ENCODE results near the gene DNAH17.

Gene DNAH17

DNA sequence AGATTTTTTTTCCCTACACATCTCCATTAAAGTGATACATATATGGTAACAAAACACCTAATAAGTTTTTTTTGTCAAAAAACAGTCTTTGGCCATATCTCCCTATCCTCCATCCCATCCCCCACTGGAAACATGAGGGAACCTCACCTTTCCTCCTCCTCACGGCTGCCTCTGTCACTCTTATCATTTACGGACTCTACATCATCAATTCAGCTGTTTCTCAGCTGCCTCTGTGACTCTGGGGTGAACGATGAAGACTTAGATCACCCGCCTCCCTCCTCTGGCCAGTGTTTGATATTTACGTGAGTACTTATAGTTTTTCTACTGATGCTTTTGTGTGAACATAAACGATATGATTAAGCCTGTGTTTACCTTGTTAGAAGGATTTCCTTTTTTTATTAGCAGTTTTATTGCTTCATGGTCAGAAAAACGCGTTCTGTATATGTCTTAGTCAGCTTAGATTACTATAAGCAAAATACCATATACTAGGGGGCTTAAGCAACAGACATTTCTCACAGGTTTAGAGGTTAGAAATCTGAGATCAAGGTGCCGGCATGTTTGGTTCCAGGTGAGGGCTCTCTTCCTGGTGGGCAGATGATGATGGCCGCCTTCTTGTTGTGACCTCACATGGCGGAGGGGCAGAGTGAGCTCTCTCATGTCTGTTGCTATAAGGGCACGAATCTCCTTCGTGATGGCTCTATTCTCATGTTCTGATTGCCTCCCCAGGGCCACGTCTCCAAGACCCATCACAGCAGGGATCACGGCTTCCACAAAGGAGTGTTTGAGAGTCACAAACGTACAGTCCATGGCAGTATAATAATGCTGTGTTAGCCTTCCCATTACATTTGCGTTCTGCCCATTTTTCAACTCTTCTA is 32.1 kb downstream of the DNAH17 start:
- no peak for DNase-seq

DNA sequence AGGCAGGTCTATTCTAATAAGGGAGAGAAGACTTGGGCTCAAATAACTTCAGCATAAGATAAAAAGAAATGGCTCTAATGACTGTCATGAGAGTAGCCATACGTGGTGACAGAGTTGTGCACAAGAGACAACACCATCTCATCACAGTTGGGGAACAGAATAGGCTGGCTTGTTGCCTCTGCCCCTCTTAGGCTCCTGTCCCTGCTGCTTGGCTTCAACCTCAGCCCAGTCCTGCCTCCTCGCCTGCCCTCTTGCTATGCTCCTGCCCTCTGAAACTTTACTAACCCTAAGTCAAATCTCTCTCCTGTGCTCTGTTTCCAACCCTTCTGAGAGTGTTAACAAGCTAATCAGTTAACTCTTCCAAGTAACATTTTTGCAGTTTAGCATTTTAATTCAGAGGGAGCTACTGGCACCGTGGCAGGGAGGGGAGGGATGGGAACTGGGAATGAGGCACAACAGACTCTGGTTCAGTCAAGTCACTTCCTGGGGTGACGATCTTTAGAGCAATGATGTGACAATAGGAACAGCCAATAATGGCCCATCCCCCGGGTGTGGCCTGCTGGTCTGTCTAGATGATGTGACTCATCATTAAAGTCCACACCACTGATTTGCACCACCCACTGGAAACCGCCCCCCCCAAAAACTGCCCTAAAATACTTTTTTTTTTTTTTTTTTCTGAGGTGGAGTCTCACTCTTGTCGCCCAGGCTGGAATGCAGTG is 35.5 kb downstream of the DNAH17 start:
- no peak for DNase-seq

DNA sequence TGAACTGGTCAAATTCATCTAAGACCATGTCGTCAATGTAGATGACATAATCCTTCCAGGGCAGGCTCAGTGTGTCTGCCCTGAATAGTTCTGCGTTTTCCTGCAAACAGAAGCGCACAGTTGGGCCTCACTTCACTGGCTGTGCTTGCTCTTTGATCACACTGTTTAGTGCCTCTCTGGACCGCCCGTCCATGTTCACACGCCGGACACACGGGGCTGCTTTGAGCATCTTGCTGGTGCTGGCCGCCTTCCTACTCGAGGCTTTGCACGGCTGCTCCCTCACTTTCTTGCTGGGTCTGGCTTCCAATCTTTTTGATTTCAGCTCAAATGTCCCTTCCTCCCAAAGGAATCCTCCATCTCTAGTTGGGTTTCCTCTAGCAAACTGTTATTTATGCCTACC is 37.4 kb downstream of the DNAH17 start:
- DNase-seq, result no peak

DNA sequence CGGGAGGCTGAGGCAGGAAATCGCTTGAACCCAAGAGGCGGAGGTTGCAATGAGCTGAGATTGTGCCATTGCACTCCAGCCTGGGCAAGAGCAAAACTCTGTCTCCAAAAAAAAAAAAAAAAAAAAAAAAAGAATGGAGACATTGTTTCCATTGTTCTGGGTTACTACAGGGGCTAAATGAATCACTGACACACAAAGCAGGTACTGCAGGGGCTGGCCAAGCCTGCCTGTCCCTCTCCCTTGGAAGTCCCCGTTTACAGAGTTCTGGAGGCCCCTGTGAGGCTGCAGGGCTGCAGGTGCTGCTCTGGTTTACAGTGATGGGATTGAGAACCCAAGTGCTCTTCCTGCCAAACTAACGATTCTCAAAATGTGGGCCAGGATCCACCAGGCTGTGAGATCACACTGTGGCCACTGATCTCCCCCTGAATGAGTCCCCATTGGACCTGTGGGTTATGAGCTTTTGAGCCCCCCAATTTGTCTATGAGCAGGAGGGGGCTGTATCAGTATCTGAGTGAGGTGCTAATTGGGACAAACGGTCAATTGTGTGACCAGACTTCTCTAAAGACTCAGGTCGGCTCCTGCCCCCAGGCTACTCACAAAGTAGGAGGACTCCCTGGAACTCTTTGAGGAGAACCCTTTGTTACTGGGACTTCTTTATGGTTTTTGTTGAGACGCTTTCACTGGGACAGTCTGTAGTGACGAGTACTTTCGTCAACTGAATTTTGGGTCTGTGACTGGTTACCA is 39.0 kb downstream of the DNAH17 start:
- no peak for DNase-seq

DNA sequence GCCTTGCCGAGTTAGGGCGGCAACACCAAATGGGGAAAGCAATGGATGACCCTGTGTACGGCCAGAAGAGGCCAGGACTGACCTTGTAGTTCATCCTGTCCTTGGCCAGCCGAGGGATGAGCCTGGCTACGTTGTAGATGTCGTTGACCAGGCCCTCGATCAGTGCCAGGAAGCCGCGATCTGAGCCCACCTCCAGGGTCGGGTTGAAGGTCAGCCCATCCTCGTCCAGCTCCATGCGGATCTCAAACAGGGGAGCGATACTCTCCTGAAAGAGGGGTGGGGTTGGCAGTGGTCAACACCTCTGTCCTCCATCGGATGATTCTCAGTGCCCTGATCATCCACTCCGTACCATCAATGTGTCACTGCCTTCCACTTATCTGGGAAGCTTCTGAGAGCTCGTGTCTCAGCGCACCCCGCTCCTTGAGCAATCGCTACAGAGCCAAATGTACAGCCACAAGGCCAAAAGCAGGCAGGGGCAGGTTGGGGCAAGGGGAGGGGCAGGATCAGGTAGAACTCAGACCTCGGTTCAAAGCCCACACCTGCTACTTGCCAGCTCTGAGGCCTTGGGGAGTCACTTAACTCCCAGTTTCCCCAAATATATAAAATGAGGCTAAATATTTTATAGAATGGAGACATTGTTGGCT is 39.9 kb downstream of the DNAH17 start:
- DNase-seq, result no peak

DNA sequence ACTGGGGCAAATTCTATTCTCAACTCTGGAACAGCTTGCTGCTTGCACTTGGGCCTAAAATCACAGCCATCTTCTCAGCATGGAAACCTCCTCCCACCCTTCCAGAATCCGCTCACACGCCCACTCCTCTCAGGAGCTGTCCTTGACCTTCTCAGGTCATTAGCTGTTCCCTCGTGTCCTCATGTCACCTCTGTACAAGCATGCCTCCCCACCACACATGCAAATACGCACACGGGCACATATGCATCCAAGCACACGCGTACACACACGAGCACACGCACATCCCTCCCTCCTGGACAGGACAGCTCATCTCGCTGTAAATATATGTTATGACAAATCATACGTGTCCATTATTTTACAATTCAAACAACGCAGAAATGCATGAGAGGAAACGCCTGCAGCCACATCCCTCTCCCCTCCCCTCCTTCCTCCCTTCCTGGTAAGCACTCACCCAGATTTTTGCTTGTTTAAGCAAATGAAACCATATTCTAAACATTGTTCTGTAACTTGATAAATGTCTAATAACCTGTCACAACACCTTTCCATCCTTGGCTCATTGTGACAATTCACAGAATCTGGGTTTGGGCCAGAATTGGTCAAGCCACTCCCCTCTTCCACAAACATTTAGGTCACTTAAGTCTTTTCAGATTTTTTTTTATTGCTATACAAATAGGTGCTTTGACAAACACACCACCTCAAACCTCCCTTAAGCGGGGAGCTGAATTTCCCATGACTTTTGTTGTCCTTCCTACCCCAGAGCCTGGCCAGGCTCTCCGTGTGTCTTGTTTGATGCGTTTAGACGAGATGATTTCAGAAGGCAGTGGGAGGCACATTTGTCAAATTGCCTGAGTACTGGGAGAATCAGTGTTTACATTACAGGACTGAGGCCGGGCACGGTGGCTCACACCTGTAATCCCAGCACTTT is 41.7 kb downstream of the DNAH17 start:
- peak; percentile 8 for DNase-seq

DNA sequence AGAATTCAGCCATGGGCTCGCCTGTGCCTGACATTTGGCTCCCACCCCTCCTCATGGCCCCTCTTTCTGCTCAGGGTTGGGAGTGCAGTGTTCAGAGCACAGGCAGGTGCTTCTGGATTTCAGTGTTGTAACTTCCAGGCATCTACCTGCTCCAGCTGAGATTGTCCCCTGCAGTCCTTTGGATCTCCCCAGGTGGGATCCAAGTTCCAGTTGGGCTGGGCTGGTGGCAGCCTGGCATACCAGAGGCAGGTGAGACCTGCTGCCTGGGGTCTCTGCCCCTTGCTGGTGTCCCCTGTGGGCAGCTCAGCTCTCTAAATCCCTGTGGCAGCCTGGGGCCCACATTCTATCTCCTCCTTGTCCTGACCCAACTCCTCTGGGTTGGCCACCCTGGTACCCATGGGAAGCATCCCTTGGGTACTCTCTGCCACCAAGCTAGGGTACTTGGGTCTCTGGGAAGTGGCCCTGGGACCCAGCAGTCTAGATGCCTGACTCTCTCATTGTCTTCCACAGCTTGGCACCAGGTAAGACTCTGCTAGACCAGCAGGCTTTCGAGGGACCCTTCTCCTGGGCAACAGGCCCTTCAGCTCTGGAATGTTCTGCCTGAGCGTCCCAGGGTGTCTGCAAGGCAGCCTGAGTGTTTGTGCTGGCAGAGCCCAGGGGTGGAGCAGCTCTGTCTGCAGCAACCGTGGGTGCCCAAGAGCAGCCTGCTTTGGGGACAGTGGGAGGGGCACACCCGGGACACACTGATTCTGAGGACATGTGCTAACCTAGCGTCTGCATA is 42.5 kb downstream of the DNAH17 start:
- DNase-seq, result peak; percentile 9

DNA sequence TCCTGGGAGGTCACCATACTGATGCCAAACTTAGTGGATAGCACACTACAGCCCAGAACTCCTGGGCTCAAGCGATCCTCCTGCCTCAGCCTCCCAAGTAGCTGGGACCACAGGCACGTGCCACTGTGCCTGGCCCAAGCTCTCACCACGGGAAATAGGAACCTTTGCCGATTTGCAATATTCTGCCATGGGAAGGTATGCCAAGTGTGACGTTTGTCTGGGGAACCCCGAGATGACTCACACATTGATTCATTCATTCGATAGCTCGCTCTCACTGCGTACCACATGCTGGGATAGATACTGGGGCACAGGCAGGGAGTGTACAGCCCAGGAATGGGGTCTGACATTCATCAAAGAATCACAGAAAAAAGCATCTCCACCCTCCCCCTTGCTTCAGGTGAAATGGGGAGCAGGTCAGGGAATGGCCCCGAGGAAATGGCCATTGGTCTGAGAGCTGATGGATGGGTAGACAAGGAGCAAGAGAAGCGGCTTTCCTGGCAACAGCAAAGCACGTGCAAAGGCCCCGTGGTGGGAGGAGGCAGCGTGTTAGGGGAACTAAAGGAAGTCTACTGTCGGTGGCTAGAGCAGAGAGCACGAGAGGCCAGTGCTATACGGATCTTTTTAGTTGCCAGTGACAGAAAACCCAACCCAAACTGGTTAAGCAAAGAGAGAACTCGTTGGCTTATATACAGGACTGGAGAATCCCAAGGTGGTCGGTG is 44.1 kb downstream of the DNAH17 start:
- DNase-seq, result no peak

DNA sequence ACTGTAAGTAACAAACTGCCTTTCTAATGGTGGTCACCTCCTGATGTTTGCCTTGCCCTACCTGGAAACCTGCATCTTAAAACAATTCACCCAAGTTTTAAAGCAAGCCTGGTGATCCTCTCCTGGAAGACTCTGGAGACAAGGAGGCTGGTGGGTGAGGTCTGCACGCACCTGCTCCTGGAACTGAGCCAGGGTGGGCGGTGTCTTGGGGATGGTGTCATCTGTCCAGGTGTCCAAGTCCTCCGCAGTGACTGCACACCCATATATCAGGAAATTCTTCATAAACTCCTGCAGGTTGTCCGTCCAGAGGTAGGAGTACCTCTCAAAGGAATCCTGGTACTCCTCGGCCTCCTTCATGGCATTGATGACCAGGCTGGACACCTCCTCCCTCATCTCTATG is 44.9 kb downstream of the DNAH17 start:
- DNase-seq, result no peak

DNA sequence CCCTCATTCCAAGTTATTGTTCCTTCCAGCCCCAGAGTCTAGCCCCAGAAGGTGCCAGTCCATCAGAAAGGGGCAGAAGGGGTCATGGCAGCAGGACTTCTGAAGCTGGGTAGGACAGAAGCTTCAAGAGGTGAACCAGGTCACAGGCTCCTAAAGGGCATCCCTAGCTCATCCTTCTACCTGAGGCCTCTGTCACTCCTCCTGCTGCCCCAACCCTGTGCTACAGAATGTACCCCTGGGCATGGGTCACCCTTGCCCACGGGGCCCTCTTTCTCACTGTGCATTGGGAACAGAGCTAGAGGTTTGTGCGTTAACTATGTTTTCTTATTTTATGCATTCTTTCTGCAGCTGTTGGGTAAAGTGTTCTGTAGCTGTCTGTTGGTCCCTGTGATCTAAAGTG is 46.5 kb downstream of the DNAH17 start:
- DNase-seq, result no peak

DNA sequence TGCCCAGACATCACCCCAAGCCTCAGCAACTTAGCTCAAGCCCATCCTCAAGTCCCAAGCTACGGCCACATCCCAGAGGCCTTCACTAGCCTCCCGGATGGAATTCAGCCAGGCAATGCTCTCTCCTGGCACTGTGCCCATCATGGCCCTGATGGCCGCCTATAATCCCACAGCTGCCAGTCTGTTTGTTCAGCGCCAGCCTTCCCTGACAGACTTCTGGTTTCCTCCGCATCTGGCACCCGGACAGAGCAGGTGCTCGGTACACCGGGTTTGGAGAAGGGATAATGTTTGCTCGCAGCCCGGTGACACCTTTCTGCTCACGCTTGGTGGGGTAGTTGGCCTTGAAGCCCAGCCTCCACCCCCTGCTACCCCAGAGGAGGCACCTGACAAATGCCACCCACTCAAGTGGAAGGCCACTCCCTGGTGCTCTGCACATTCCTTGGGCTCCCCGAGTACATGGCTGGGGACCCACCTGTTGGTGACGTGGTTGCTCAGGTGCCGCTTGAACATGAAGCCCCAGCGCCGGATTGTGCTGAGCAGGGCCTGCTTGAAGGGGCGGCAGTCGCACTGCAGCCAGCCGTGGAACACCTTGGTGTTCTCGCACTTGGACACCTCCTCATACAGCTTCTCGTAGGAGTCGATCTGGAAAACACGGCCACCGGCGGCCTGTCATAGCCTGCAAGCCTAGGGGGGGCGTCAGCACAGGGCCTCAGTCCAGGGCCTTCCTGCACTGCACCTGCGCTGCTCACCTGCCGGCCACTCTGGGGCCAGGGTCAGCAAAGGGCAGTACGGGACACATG is 47.1 kb downstream of the DNAH17 start:
- no peak for DNase-seq

DNA sequence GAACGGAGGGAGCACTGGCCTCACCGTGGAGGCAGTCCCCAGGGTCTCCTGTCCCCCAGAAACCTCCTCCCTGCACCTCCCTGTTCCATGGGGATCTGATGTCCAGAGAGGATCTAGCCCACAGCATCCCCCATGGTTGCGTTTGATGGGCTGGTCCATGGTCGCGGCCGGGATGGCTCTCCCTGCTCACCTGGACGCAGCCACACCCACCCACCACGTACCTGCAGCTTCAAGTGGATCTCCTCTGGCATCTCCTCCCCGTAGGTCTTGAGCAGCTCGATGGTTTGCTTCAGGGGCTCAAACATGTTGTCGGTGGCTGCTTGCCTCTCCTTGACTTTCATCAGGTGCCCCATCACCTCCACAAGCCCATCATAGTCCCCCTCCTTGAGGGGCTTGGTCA is 47.9 kb downstream of the DNAH17 start:
- DNase-seq, result no peak

DNA sequence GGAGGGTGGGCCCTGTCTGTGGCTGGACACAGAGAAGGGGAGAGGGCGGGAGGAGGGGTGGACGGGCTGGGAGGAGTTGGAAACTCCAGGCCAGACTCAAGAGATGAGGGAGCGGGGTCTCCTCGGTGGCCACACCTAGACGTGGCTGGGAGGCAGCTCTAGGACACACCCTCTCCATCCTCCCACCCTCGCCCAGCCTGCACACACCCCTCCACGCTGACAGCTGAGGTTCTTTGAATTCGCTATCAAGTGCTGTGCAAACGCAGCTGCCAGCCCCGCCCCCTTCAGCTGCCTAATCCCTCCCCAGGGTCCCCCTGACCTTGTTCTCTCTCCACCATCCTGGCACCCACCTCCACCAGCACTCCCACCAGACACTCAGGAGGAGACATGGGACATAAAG is 48.7 kb downstream of the DNAH17 start:
- no peak for DNase-seq

DNA sequence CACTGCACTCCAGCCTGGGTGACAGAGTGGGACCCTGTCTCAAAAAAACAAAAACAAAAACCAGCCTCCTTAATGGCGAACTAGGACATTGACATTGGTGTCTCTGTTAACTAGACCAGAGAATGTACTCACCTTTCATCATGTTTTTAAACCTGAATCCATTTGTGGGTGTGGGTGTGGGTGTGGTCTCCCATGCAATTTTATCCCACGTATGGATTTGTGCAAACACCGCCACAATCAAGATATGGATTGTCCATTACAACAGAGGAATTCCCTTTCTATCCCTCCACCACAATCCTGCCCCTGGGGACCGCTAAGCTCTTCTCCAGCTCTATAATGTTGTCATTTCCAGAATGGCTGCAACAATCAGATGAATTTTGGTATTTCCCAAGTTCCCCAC is 49.9 kb downstream of the DNAH17 start:
- no peak for DNase-seq

DNA sequence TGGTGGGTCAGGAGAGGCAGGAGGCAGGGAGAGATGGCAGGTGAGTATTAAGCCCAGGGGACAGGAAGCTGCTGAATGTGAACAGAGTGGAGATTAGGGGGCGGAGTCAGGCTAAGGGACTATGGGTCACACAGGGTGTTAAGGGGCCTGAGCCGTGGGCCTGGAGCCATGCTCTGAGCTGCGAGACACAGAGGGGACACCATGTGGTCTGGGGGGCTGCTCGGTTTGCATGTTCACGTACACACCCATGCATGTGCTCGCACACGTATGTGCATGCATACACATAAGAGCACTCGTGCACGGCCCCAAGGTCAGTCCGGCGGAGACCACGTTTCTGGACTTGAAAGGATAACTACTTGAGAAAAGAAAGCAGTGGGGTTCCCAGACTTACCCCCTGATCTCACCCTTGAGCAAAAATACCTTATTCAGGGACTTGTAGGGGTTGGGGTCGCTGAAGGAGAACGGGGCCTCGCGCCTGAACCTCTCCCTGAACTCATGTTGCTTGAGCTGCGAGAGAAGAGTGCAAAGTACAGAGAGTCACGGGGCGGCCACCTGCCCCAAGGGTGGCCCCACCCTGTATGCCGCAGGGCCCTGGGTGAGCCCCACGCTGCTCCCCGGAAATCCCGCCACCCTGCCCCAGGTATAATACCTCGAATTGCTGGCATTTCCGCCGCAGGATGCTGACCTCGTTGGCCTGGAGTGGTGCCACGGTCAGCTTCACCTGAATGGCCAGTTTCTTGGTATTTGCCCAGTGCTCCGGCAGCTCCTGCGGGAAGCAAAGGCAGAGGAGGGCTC is 50.8 kb downstream of the DNAH17 start:
- no peak for DNase-seq

DNA sequence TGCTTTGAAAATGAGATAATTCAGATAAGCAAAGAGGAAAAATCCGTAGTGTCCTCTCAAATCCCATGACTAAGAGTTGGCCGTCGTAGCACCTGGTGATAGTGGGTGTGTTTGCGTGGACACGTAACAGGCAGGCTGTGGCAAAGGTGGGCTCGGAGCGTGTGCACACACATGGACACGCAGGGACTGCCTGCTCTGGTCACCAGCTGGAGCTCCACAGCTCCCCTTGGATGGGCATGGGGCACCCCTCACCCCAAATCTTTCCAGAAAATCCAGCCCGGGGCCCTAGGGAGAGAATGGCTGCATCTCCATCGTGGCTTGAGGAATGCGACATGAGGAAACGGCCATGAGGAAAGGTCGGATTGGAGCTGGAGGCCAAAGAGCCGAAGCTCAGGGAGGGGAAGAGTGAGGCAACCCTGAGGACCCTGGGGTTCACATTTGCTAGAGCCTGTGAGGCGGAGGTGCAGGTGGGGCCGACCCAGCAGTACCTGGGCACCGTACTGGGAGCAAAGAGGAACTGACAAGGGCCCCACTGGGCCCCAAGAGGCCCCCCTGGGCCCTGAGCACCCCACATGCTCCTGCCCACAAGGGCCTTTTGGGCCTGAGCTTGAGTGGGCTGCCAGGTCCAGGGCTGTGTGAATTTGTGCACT is 51.6 kb downstream of the DNAH17 start:
- DNase-seq, result no peak

DNA sequence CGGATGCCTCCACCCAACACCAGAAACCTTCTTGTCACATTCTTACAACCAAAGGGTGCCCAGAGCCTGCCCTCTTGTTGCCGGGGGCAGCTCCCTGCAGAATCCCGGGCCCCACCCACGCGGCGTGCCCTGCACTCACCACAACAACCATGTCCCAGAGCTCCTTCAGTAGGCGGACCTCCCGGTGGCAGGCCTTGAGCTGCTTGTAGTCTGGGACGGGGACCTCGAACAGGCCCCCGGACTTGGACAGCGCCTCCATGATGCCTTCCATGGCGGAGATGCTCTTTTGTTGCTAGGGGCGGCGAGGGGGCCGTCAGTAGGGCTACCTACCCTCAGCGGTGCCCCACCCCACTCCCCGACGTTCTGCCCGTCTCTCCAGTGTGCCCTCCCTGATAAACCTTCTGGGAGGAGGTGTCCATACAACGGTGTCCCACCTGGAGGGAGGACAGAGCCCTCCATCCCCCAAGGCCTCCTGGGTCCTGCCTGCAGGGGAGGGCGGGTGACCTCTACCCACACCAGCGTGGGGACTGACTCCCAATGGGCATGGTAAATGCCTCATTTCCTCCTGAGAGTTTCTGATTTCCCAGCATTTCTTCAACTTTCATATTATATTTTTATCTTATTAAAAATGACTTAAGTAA is 52.2 kb downstream of the DNAH17 start:
- DNase-seq, result no peak
